GM21526 (cell line): ENCODE results near the gene HOMER2.
"Not testable (repeated sequence)": the region's sequence is repeated elsewhere in the genome, so short reads cannot be mapped to it uniquely, and the experiment has no call there.

ENCODE experiments used
- ATAC-seq: cut with Tn5 transposase; IDR thresholded peaks from one replicate; pipeline ENCODE4 v1.9.1; 2021; ENCODE audit warnings: moderate library complexity; ENCODE audit not compliant: unreplicated experiment, low FRiP score

HOMER2 gene

GRCh38 chr15:82903511-82903910, 49.0 kb downstream of the HOMER2 start:
- no peak for ATAC-seq

GRCh38 chr15:82901114-82901805, 51.3 kb downstream of the HOMER2 start:
- no peak for ATAC-seq

- ATAC-seq: no peak
These were observed 51.9 kb downstream of the HOMER2 start for GRCh38 chr15:82900511-82901060.

- no peak for ATAC-seq
These were observed 53.6 kb downstream of the HOMER2 start for GRCh38 chr15:82898961-82899360.

GRCh38 chr15:82895983-82896382, 56.5 kb downstream of the HOMER2 start:
- ATAC-seq: no peak

- no peak for ATAC-seq
These were observed 57.5 kb downstream of the HOMER2 start for GRCh38 chr15:82894971-82895520.

- not testable (repeated sequence) for ATAC-seq
These were observed 59.0 kb downstream of the HOMER2 start for GRCh38 chr15:82893473-82893872.

- no peak for ATAC-seq
These were observed 59.9 kb downstream of the HOMER2 start for GRCh38 chr15:82892573-82892972.

GRCh38 chr15:82890995-82891390, 61.5 kb downstream of the HOMER2 start:
- no peak for ATAC-seq

GRCh38 chr15:82890338-82890994, 62.1 kb downstream of the HOMER2 start:
- ATAC-seq: no peak

- no peak for ATAC-seq
These were observed 70.1 kb downstream of the HOMER2 start for GRCh38 chr15:82882273-82882928.

- no peak for ATAC-seq
These were observed 70.8 kb downstream of the HOMER2 start for GRCh38 chr15:82881747-82882146.

- no peak for ATAC-seq
These were observed 71.8 kb downstream of the HOMER2 start for GRCh38 chr15:82880704-82881103.

GRCh38 chr15:82878325-82878724, 74.2 kb downstream of the HOMER2 start:
- ATAC-seq: no peak

- no peak for ATAC-seq
These were observed 74.7 kb downstream of the HOMER2 start for GRCh38 chr15:82877825-82878224.

GRCh38 chr15:82875411-82876003, 77.0 kb downstream of the HOMER2 start:
- no peak for ATAC-seq

GRCh38 chr15:82874961-82875360, 77.6 kb downstream of the HOMER2 start:
- ATAC-seq: no peak

- ATAC-seq: no peak
These were observed 78.3 kb downstream of the HOMER2 start for GRCh38 chr15:82874267-82874666.

GRCh38 chr15:82873000-82873680, 79.4 kb downstream of the HOMER2 start:
- no peak for ATAC-seq

- ATAC-seq: no peak
These were observed 80.6 kb downstream of the HOMER2 start for GRCh38 chr15:82871832-82872484.
